ENCODE data around the gene ANKRD39.

Gene ANKRD39

GRCh38 chr2:96882906-96883305 lies 25.1 kb upstream of the ANKRD39 start:
- DNase-seq (ENCODE audit: low read depth, low spot score): no peak
- ChIA-PET CTCF (interaction anchor here (0.8 kb wide), 1 partner anchor 14 kb away, joined by 3 read pairs; no protein-coding TSS in a partner anchor), POLR2A (no interaction called here)
- no peak for TF ChIP-seq CTCF (IDR thresholded peaks at IDR 0.05; ENCODE audit: insufficient read depth, low read length, missing control alignments)
- no peak overlapping the region for H3K4me3 ChIP-seq (ENCODE audit: low read depth, low read length)

- no peak overlapping the region for H3K4me3 ChIP-seq (ENCODE audit: low read depth, low read length)
- no peak for TF ChIP-seq CTCF (IDR thresholded peaks at IDR 0.05; ENCODE audit: insufficient read depth, low read length, missing control alignments)
- POLR2A ChIA-PET: no interaction called here
- CTCF ChIA-PET: interaction anchor here (0.7 to 0.8 kb wide), 2 partner anchors 9 to 13 kb away, joined by 3 read pairs; no protein-coding TSS in a partner anchor
- DNase-seq (ENCODE audit: low read depth, low spot score): no peak
Observed at GRCh38 chr2:96882230-96882629, 24.4 kb upstream of the ANKRD39 start.

DNA sequence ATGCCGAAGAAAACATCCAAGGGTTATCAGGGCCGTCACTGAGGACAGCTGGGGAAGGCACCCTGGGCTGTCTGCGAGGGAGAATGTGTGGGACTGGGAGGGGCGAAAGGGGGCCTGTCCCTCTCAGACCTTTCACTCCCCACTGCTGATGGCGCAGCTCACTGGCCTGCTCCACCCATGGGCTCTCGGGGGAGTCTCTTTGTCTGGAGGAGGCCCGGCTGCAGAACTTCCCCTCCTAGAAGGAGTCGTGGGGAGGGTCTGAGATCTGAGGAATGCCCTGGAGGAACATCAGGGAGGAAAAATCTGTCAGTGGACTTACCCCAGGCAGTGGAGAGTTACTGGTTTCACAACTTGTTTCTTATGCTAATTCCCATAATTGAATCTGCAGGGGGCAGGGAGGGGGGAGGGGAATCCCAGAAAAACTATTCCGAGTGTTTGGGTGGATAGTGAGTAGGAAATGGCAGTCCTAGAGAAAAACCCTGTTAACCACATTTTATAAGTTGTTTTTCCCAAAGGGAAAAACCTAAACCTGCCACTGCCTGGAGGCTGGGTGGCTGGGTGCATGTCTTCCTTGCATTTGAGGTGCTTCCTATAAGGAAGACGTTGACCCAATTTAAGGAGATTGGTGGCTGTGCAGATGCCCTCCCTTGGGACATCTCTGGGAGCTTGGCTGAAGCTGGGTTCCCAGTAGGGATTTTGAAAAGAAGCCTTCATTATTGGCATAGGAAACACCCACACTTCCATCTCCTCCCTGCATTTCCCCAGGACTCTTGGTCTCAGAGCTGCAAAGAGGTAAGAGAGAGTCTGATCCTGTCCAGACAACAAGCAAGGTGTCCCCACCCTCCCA lies 23.8 kb upstream of the ANKRD39 start:
- no peak for DNase-seq (ENCODE audit: low read depth, low spot score)
- CTCF ChIA-PET: interaction anchor here (0.7 to 1.3 kb wide), 2 partner anchors 10 to 12 kb away, joined by 3 read pairs; no protein-coding TSS in a partner anchor
- POLR2A ChIA-PET: no interaction called here
- TF ChIP-seq CTCF (IDR thresholded peaks at IDR 0.05; ENCODE audit: insufficient read depth, low read length, missing control alignments): no peak
- no peak overlapping the region for H3K4me3 ChIP-seq (ENCODE audit: low read depth, low read length)

- no peak for TF ChIP-seq CTCF (IDR thresholded peaks at IDR 0.05; ENCODE audit: insufficient read depth, low read length, missing control alignments)
- DNase-seq (ENCODE audit: low read depth, low spot score): no peak
- H3K4me3 ChIP-seq (ENCODE audit: low read depth, low read length): no peak overlapping the region
- POLR2A ChIA-PET: no interaction called here
- CTCF ChIA-PET: interaction anchor here (1.0 to 1.3 kb wide), 2 partner anchors 12 to 23 kb away, joined by 3 read pairs; partner anchors contain the start of gene ANKRD39
Observed at GRCh38 chr2:96880891-96881273, 23.1 kb upstream of the ANKRD39 start.

GRCh38 chr2:96879545-96880040 lies 21.8 kb upstream of the ANKRD39 start:
- ChIA-PET CTCF (interaction anchor here (1.0 kb wide), 1 partner anchor 22 kb away, joined by 3 read pairs; the partner anchor contains the start of gene ANKRD39), POLR2A (no interaction called here)
- H3K4me3 ChIP-seq (ENCODE audit: low read depth, low read length): no peak overlapping the region
- no peak for DNase-seq (ENCODE audit: low read depth, low spot score)
- TF ChIP-seq CTCF (IDR thresholded peaks at IDR 0.05; ENCODE audit: insufficient read depth, low read length, missing control alignments): no peak

DNA sequence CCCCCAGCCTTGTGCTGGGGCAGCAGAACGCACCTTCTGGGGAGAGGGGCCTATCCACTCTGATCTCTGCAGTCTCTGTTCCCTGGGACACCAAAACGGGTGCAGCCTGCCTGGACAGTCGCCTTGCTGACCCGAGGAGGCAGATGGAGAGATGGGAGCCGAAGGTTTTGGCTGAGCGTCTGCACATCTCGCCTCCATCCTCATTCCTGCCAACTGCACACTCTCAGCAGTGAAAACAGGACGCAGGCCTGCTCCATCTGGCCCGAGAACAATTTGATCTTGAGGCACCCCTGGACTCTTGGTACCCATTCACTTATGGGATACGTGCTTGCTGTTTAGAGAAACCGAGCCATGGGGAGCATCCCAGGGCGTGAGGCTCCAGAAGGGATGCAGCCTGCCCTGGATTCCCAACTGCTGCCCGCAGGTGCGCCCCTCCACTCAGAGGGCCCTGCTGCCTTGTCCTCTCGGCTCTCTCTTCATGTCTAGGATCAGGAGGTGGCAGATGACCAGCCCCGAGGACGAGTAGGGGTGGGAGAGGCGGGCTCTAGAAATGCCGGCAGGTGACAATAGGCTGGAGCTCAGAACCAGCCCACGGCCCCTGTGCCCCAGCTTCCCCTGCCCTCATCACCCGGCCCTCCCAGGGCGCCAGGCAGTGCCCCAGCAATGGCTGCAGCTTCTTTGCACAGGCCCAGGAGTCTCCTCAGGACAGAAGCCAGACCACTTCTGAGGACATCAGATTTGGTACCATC lies 21.2 kb upstream of the ANKRD39 start:
- DNase-seq (ENCODE audit: low read depth, low spot score): no peak
- POLR2A ChIA-PET: no interaction called here
- CTCF ChIA-PET: no interaction called here

More for the DNA sequence above, 21.2 kb upstream of the ANKRD39 start:
- no peak for TF ChIP-seq CTCF (IDR thresholded peaks at IDR 0.05; ENCODE audit: insufficient read depth, low read length, missing control alignments)
- no peak overlapping the region for H3K4me3 ChIP-seq (ENCODE audit: low read depth, low read length)
